Stimulated activated CD4-positive, alpha-beta T cell treated with anti-CD3 and anti-CD28 coated beads, TNF-alpha, amount 100 ng/mL, for 1 hour (primary cell): ENCODE measurements around the gene DRG2.

Experiments used
- DNase-seq, 3 donors: peaks; one replicate each; pipeline ENCODE4 v3.0.0-alpha.2; 2020; ENCODE audit warnings: low read depth in 3 of 3, low spot score in 1 of 3

The DRG2 gene

GRCh38 chr17:18142417-18142816 is 54.7 kb downstream of the DRG2 start:
- DNase-seq = no peak

GRCh38 chr17:18143044-18143936 is 55.5 kb downstream of the DRG2 start:
- no peak for DNase-seq

DNA sequence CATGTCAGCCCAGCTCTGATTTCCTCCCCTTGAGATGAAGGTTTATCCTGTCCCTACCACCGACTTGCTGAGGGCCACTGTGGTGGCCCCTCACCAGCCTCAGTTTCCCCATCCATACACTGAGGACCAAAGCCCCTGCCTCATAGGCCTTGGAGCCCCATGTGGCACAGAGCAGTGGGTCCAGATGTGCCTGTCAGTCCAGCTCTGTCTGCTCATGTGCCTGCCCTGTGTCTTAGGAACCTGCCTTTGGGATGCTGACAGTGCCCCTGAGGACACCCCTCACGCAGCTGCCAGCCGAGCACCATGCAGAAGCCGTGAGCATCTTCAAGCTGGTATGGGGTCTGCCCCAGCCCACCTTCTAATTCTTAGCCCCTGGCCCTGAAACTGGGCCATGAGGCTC is 56.5 kb downstream of the DRG2 start:
- no peak for DNase-seq

DNA sequence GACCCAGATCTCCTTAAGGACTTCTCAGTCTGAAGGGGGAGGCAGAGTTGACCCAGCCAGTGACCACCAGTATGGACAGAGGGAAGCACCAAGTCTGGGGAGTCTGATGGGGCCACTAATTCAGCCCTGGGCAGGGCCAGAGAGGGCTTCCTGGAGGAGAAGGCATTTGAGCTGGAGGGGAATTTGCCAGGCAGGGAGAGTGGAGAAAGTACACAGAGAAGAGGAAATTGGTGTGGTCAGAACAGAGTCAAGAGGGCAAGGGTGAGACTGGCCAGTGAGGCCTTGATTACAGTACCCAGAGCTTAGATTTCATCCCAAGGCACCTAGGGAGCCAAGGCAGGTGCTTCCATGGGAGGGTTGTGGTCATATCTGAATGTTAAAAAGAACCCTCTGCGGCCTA is 57.1 kb downstream of the DRG2 start:
- no peak for DNase-seq

- DNase-seq = no peak
Observed at GRCh38 chr17:18145811-18146210, 58.1 kb downstream of the DRG2 start.

DNA sequence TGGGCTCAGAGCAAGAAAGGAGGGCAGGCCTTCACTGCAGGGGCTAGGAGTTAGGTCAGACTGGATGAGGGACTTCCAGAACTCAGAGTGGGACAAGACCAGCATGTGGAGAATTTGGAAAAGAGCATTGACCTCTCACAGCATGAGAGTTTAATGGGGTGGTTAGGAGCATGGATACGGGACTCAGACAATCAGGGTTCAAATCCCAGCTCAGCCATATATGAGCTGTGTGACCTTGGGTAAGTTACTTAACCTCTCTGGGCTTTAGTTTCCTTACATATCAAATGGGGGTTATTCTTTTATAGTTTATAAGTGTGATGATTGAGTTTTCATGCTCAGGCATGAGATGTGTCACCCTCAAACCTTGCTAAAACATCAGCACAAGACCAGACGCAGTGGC is 58.5 kb downstream of the DRG2 start:
- no peak for DNase-seq

DNA sequence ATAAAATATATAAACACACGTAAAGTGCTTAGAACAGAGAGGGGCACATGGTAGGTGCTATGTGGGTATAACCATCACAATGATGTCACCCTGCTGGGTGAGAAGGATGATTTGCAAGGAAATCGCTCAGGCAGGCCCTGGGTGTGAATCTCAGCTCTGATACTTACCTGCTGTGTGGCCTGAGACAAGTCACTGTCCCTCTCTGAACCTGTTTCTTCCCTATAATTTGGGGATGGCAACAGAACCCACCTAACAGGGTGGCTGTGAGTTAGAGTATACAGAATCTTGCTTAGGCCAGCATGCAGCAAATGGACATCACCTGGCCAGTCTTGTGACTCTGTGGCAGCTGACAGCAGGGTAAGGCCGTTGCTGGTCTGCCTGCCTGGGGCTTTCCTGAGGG is 59.2 kb downstream of the DRG2 start:
- no peak for DNase-seq

DNA sequence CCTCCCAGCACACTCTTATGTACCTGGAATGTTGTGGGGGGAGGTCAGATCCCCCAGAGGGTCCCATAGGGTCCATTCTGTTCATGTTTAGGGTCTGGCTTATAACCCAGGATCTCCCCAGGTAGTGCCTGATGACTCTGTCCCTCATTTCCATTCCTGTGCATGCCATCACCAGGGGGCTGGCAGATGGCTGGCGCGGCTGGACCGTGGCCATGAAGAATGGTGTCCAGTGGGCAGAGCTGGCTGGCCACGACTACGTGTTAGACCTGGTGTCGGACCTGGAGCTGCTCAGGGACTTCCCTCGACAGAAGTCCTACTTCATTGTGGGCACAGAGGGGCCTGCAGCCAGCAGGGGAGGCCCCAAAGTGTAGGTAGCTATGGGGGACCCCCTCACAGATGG is 60.8 kb downstream of the DRG2 start:
- no peak for DNase-seq

DNA sequence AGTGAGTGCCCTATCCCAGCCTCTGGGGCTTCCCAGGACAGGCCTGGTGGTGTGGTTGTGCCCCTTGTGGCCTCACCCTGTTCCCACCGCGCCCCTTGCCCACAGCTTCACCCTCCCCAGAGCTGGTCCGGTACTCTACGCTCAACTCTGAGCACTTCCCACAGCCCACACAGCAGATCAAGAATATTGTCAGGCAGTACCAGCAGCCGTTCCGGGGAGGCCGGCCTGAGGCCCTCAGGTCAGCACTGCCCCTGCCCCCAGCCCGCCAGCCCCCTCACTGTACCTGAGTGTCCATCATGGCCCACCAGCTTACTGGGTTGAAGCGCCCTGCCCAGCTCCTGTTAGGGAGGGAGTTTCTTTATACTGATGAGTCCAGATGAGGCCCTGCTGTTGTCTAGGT is 63.5 kb downstream of the DRG2 start:
- no peak for DNase-seq

DNA sequence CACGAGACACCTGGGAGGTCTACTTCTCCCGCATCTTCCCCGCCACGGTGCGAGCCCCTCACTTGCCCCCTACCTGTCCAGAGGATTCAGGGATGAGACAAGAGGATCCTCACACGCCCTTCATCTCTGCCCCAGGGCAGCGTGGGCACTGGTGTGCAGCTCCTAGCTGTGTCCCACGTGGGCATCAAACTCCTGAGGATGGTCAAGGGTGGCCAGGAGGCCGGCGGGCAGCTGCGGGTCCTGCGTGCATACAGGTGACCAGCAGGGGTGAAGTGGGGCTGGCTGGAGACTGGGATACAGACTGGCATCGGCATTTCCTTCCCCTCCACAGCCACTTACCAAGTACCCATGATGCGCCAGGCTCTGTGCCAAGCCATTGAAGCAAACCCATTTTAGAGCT is 67.4 kb downstream of the DRG2 start:
- no peak for DNase-seq

GRCh38 chr17:18156171-18156975 is 68.6 kb downstream of the DRG2 start:
- no peak for DNase-seq

DNA sequence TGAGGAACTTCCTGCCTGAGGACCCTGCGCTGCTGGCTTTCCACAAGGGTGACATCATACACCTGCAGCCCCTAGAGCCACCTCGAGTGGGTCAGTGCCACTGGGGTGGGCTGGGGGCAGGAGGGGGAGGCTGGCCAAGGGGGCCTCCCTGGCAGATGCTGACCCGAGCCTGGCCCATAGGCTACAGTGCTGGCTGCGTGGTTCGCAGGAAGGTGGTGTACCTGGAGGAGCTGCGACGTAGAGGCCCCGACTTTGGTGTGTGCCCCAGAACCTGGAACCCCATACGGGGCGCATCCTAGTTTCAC is 69.2 kb downstream of the DRG2 start:
- DNase-seq = no peak
